Ovary (tissue), 9 donors: ENCODE results near the gene COASY. TPM values are rescaled to one million over a fixed set of nuclear protein-coding genes. Genes with fewer than 3 reads are reported as not detected.

Source experiments
- DNase-seq, 5 donors: peaks; one replicate each; pipeline ENCODE4 v3.0.0-alpha.2; 2019 to 2020
- H3K27ac ChIP-seq, 2 donors: fragments of 200-600 bp; one replicate each; pipeline versions ENCODE4 v1.5.1 to v1.8.0; 2019 to 2022
- H3K27me3 ChIP-seq: fragments of 200-600 bp; one replicate; pipeline ENCODE4 v1.8.0; 2022
- H3K36me3 ChIP-seq: fragments of 200-600 bp; sonication (generic); one replicate; pipeline ENCODE4 v1.5.1; 2019
- H3K4me1 ChIP-seq: one replicate; pipeline ENCODE4 v1.8.1; 2013; ENCODE audit warnings: mild to moderate bottlenecking, moderate library complexity; ENCODE audit not compliant: insufficient read depth
- H3K4me3 ChIP-seq: fragments of 200-600 bp; sonication (generic); one replicate; pipeline ENCODE4 v1.5.1; 2017
- H3K9me3 ChIP-seq, 2 donors: fragments of 200-600 bp in 1 of 2; sonication (generic) in 1 of 2; one replicate each; pipeline versions ENCODE4 v1.5.1 to v1.8.1; 2013 to 2019; ENCODE audit warnings: mild to moderate bottlenecking in 1 of 2, moderate library complexity in 1 of 2
- CTCF ChIP-seq, 3 donors: fragments of 450-650 bp in 2 of 3; fragments of 200-600 bp in 1 of 3; IDR thresholded peaks; one replicate each; pipeline versions ENCODE4 v1.5.1 to v1.8.0; 2016 to 2022; ENCODE audit warnings: antibody characterized with exemption in 3 of 3, mild to moderate bottlenecking in 1 of 3
- EP300 ChIP-seq: sonication (generic); formaldehyde crosslinking; IDR thresholded peaks from one replicate; pipeline ENCODE4 v1.6.1; 2017; ENCODE audit warnings: antibody characterized with exemption
- POLR2A ChIP-seq: fragments of 450-650 bp; IDR thresholded peaks from one replicate; pipeline ENCODE4 v1.6.1; 2017; ENCODE audit warnings: antibody characterized with exemption, mild to moderate bottlenecking, moderate library complexity
- WGBS, 3 donors: extraction: QIAGEN DNeasy Blood & Tissue Kit in 1 of 3; methylation state at CpG; one replicate each; pipeline versions ENCODE4 v1.1.5 to v1.1.7; 2013 to 2017; 5-methylcytosine and 5-hydroxymethylcytosine counted together
- intact Hi-C, 4 donors: fragments of 100-400 bp; cut with DNase I; formaldehyde crosslinking; loops; one replicate each; pipeline versions ENCODE4 v1.11.0 to v1.15.1; 2022 to 2023
- polyA plus RNA-seq, 2 donors: library from polyadenylated mRNA; stranded (reverse); fragments of 200-250 nt in 1 of 2; fragments of 350-450 nt in 1 of 2; fragmentation: Illumina TruSeq in 1 of 2; extraction: RNeasy Lipid Tissue Mini Kit (QIAGEN cat#74804) in 1 of 2; gene quantifications; one replicate each; pipeline ENCODE4 v1.2.3, GENCODE V29; 2013 to 2014
- total RNA-seq, 7 donors: library from RNA; depleted of rRNA in 2 of 7; stranded (reverse); fragments of >200 nt in 2 of 7; fragmentation: NEBNext Ultra II Directional in 3 of 7; extraction: Animal tissue kit (Norgen Biotek cat#: 25700) in 3 of 7; gene quantifications; one replicate each; pipeline versions ENCODE4 v1.1.0 to v1.2.4, GENCODE V29; 2016 to 2023
- donor health status: DM: no; HTN: no; CAD: no; lungs with moderate emphysema.
- donor health status: DM: no; HTN: no; CAD: no.
- donor health status: Bipolar disorder and iron deficiency.
- donor health status: DM: yes; HTN: yes; CAD: no.
- donor health status: DM: no; HTN: no; CAD: no.
- donor health status: DM: yes; HTN: yes; CAD: no.

Gene COASY
- total and polyA plus RNA-seq, 9 donors, result 13.8 to 51.2 (median 40.8) TPM

- Histone ChIP-seq H3K27ac (no peak overlapping the region), H3K9me3 (no peaks in the 10 kb centered on the region), H3K36me3 (no peaks in the 10 kb centered on the region), H3K4me3 (no peak overlapping the region), H3K27me3 (no peaks in the 10 kb centered on the region), H3K4me1 (peaks cover 4% of the 10 kb centered on the region)
- TF ChIP-seq EP300 (no peak), CTCF (IDR thresholded peaks at IDR 0.05) (no peak), POLR2A (no peak)
- 73 to 82% (median 79%) methylated on average over 4 of the region's 4 CpGs for WGBS, 3 donors
- intact Hi-C loops, result no loop called here
- DNase-seq, result no peak
Measured at GRCh38 chr17:42573095-42573494, 11.1 kb downstream of the COASY start.

GRCh38 chr17:42574463-42574862 is 12.5 kb downstream of the COASY start:
- no peak for TF ChIP-seq CTCF (IDR thresholded peaks at IDR 0.05)
- intact Hi-C loops, result no loop called here
- Histone ChIP-seq H3K27me3 (no peaks in the 10 kb centered on the region), H3K9me3 (no peaks in the 10 kb centered on the region), H3K4me1 (peaks cover 4% of the 10 kb centered on the region), H3K36me3 (no peaks in the 10 kb centered on the region), H3K4me3 (no peak overlapping the region), H3K27ac (no peak overlapping the region)
- no peak for DNase-seq
- 70 to 85% (median 76%) methylated on average over 3 of the region's 3 CpGs for WGBS, 3 donors

GRCh38 chr17:42577140-42577531 is 15.2 kb downstream of the COASY start:
- Histone ChIP-seq H3K4me1 (peaks cover 4% of the 10 kb centered on the region), H3K4me3 (peak overlapping the region; percentile 65), H3K27me3 (no peaks in the 10 kb centered on the region), H3K36me3 (no peaks in the 10 kb centered on the region), H3K9me3 (no peaks in the 10 kb centered on the region), H3K27ac (no peak overlapping the region)
- TF ChIP-seq EP300 (no peak), CTCF (IDR thresholded peaks at IDR 0.05) (no peak), POLR2A (no peak)
- DNase-seq, result no peak
- WGBS, 3 donors, result 3 to 4% (median 3%) methylated on average over 18 of the region's 18 CpGs
- intact Hi-C loops, result loop anchor here in 2 of 4 donors (1.0 to 5.0 kb wide), 3 partner anchors 100 to 605 kb away; partner anchors contain the start of genes CCR10 (in 1 of the 2) and CNTNAP1 (in 1 of the 2)

- no peaks in the 10 kb centered on the region for H3K27me3 ChIP-seq
- H3K9me3 ChIP-seq, result no peaks in the 10 kb centered on the region
- H3K36me3 ChIP-seq, result no peaks in the 10 kb centered on the region
- peak within 1 kb of the TSS in 1 of 2 donors; percentile 78 for H3K27ac ChIP-seq
- TF ChIP-seq CTCF (IDR thresholded peaks at IDR 0.05) (peak in 2 of 3 donors; percentile 15 to 46), POLR2A (peak; percentile 39), EP300 (no peak)
- peak; percentile 93 to 96 (median 94) for DNase-seq
- intact Hi-C loops, result loop anchor here in 3 of 4 donors (1.0 to 5.0 kb wide), 4 partner anchors 100 to 605 kb away; partner anchors contain the start of genes CCR10 (in 1 of the 3) and CNTNAP1 (in 1 of the 3)
- 0 to 1% (median 0%) methylated on average over 32 to 52 of the region's 52 CpGs for WGBS, 3 donors
- peaks cover 4% of the 10 kb centered on the region for H3K4me1 ChIP-seq
- H3K4me3 ChIP-seq, result peak within 1 kb of the TSS; percentile 65
Measured at GRCh38 chr17:42577532-42578281, 15.8 kb downstream of the COASY start, which contains the start of gene PSMC3IP. Gene PSMC3IP, minus strand, starts transcription at chr17:42577729. Its CDS starts 43 bp downstream, at chr17:42577686.
